ENCODE data around the gene GRIN1.
A peak's percentile ranks its signal among the peaks of the same experiment; 100 is the strongest.

GRIN1 gene

DNA sequence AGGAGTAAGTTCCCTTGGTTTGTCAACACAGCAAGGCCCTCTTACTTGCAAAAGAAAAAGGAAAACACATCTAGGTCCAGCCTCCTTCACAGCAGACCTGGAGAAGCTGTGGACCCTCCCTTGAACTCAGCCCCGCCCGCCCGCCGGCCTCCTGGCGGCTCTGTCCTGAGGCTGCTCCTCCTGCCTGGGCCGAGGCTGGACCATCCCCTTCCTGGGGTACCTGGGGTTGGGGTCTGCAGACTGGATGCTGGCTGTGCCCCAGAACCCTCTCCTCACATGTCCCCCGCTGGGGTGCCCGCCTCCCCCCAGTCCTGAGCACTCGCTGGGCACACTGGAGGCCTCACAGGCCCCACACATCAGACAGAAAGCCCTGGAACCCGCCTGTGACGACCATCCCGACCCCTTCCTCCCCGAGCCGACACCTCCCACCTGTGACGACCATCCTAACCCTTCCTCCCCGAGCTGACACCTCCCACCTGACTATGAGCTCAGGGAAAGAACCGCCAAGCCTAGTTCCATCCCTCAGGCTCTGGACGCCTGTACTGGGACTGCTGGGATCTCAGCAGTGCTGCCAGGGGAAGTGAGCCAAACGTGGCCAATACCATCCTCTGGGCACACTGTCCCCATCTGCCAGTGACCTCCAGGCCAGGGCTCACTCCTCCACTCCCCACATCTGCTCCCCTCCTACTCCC lies 40.1 kb downstream of the GRIN1 start:
- DNase-seq (ENCODE audit: low read depth): no peak

DNA sequence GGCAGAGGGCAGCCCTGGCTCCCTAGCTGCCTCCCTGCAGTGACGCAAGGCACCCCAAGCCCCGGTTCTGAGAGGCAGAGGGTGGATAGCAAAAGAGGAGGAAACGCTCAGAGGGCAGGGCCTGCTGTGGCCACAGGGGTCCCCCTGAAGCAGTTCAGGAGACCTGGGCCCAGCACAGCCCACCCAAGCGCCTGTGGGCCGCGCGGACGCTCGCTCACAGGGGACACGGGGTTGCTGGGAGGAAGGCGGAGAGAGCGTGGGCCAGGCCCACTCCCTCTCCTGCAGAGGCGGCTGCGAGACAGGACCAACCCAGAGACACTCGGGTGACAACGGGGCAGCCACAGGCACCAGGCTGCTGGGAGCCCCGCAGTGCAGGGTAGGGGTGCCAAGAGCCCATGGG lies 40.8 kb downstream of the GRIN1 start:
- DNase-seq (ENCODE audit: low read depth): no peak

DNA sequence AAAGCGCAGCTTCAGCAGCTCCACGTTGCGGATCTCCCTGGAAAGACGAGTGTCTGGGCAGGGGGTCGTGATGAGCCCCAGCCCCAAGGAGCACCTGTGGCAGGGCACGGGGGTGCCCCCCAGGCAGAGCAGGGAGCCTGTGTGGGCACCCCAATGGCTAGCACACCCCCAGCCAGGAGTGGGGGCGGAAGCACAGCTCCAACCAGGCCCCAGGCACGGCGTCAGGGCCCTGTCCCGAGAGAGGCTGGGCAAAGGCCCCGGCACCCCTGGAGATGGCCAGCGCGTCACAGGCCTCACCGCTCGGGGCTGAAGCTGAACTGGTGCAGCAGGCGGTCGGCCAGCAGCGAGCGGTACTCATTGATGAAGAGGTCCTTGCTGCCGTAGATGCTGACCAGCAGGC lies 41.5 kb downstream of the GRIN1 start:
- DNase-seq (ENCODE audit: low read depth): no peak

DNA sequence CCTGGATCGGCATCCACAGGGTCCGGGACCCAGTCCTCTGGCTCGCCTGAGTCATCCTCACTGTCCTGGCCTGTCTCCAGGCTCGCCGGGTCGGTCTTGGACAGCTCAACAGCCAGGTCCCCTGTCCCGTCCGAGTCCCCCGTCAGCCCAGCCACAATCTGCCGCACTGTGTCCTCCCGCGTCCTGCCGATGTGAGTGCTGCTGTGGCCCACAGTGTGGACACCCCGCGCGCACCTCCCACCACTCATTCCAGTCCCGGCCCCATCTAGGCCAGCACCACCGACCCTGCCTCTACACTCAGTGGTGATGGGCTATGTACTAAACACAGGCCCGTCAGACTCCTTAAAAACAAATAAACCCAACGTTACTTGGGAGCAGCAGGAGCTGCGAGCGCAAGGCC lies 42.7 kb downstream of the GRIN1 start:
- no peak for DNase-seq (ENCODE audit: low read depth)

DNA sequence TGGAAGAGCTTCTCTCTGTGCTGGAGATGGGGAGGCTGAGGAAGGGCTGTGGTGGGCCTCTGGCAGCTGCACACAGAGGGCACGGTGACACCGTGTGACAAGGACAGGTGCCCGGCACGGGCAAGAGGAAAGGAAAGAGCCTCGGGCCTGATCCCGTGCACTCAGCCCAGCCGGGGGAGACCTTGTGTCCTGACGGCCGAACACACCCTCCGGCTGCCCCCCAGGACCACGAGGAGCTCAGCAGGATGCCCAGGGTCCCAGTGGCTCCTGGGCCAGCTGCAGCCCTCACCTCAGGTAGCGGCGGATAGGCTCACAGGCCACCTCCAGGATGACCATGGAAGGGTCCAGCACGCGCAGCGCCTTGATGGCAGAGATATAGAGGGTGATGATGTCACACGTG lies 43.9 kb downstream of the GRIN1 start:
- DNase-seq (ENCODE audit: low read depth): no peak

DNA sequence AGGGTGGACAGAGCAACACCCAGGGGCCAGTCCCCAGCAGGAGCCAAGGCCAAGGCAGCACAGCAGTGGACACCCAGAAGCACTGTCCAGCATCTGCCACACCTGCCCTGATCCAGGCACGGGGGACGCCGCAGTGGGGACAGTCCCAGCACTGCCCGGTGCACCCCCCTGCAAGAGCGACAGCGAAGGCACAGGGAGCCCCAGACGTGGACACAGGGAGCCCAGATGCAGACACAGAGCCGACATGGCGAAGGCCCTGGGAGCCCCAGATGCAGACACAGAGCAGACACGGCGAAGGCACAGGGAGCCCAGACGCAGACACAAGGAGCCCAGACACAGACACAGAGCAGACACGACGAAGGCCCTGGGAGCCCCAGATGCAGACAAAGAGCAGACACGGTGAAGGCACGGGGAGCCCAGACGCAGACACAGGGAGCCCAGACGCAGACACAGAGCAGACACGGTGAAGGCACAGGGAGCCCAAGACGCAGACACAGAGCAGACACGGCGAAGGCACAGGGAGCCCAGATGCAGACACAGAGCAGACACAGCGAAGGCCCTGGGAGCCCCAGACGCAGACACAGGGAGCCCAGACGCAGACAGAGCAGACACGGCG lies 45.1 kb downstream of the GRIN1 start:
- no peak for DNase-seq (ENCODE audit: low read depth)

DNA sequence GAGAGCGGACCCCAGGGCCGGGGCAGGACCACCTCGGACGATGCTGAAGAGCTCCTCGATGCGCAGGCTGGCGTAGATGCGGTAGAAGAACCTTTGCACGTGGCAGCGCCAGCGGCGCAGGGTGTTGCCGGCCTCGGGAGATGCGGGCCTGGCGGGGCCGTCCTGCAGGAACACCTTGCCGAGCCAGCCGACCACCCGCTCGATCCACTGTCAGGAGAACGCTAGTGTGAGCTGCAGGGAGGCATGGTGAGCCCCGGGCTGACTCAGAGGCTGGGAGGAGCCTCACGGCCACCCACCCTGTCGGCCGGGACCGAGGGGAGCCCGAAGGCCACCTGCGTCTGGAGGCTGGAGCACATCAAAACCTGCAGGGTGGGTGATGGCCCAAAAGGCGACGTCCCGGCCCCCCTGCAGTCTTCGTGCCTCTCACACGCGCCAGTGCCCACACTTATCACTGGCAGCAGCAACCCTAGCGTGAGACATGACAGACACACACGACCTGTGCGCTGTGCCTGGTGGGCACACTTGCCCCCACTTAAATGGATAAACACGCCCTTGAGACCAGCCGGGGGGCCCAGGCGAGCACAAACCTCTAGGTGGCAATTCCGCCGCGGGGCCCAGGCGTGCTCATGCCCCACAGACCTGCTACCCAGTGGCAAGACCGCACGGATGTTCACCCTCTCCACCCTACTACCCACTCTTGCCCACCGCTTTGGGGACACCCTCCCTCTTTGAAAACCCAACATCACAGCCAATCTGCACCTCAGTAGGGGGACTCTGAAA lies 46.1 kb downstream of the GRIN1 start:
- no peak for DNase-seq (ENCODE audit: low read depth)

- no peak for DNase-seq (ENCODE audit: low read depth)
Measured at GRCh38 chr9:137185921-137186320, 47.0 kb downstream of the GRIN1 start.

DNA sequence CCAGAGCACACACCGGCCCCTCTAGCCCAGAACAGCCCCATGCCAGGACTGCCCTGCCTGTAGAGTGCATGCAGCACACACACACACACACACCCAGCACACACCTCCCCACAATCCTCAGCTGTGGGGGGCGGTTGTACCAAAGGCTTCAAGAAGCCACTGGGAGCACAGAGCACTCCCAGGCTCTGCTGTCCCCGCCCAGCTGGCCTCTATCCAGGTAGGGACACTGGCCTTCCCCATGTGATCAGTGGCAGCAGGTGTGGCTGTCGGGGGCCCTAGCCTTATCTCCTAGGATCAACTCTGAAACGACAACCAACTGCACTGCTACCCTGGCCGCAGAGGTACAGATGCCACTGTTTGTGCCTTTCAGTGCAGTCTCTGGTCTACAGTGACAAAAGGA lies 47.4 kb downstream of the GRIN1 start:
- no peak for DNase-seq (ENCODE audit: low read depth)

GRCh38 chr9:137187386-137187785 lies 48.4 kb downstream of the GRIN1 start:
- DNase-seq (ENCODE audit: low read depth): no peak

DNA sequence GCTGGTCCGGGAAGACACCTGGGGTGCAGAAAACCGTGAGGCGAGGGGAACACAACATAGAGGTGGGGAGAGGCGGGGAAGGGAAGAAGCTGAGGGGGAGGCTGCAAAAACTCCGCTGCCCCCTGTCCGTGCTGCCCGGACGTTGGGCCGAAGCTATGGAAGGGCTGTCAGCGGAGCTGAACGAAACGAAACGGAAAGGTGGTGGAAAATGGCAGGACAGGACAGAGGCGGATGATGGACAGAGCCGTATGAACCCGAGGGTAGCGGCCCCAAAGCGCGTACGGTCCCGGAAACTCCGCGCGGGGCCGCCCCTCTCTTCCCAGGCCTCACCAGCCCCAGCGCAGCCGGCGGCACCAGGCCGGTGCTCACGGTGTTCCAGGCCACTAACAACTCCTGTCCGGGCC lies 49.1 kb downstream of the GRIN1 start:
- no peak for DNase-seq (ENCODE audit: low read depth)

DNA sequence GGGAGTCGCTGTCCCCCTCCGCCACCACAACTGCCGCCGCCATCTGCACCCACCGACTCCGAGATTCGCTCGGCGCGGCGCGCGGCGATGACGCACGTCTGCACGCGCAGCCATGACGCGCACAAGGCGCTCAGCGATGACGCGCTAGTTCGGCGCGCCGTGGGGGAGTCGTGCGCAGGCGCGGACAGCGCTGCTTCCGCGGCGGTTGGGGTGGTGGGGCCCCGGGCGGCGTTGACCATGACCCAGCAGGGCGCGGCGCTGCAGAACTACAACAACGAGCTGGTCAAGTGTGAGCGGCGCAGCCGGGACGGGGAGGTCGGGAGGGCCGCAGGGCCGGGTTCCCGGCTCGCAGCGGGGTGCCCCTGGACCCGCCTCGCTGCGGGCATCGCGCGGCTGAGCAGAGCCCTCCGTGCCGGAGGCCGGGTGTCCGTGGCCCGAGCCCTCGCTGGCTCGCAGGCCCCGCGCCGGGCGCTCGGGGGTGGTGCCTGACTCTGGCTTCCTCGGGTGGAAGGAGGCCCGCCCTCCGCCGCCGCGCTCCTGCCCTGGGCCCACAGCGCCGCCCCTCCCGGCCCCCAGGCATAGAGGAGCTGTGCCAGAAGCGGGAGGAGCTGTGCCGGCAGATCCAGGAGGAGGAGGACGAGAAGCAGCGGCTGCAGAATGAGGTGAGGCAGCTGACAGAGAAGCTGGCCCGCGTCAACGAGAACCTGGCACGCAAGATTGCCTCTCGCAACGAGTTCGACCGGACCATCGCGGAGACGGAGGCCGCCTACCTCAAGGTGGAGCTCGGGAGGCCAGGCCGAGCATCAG lies 49.7 kb downstream of the GRIN1 start, which contains the start of the genes ANAPC2 and SSNA1:
ANAPC2 (minus strand) TSS at position 71 of the 807 bp plus-strand sequence; CDS start at position 43, 28 bp downstream.
SSNA1 (plus strand) TSS at position 187 of the 807 bp plus-strand sequence; CDS start at position 238, 51 bp downstream.
- peak; percentile 88 for DNase-seq (ENCODE audit: low read depth)

DNA sequence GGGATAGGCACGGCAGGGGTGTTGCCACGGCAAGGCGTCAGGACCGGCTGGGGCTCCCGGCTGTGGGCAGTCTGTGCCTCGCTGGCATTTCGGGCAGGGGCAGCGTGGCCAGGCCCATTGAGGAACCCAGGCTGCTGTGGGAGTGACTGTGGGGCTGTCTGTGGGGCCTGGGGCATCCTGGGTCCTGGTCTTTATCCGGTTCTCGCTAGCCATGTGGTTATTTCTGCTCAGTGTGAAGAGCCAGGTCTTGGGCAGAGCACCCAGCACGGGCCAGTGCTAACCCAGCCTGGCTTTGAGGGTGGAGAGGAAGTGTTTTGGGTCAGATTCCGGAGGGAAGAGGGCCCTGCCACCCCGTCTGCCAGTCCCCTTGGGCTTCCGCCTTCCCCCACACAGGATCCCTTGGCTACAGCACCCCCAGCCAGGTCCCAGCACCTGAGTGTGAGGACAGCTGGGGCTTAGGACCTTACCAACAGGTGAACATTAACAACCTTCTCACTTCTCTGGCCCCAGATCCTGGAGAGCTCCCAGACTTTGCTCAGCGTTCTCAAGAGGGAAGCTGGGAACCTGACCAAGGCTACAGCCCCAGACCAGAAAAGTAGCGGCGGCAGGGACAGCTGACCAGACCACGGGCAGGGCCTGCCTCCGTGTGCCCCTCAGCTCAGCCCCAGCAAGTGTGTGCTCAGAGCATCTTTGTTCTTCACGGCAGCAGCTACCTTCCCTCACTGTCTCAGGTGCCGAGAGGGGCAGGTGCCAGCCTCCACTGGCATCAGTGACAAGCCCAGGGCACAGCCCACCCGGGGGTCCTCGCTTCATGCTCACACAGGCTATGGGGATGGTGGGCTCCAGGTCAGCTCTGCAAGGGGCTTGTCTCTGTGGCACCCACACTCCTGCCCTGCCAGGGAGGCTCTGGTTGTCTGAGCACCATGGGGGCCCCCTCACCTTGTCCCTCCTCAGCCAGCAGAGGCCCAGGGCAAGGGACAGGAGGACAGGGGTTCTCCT lies 50.6 kb downstream of the GRIN1 start:
- DNase-seq (ENCODE audit: low read depth): no peak

GRCh38 chr9:137190315-137190856 lies 51.4 kb downstream of the GRIN1 start:
- no peak for DNase-seq (ENCODE audit: low read depth)

DNA sequence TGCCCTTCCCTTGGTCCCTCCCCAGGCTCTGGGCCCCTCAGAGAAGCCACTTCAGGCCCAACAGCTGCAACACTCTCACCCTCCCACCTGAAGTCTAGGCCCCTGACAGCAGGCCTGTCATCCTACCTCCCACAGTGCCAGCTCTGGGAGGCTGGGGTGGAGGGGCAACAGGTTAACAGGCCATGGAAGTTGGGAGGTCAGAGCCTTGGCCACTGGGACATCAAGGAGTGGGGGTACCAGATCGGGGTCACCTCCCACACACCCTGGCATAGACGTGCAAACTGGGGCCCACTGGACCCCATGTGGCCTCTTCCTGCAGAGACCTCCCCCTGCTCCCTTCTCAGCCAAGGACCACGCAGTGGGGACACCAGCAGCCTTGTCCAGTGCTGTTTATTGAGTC lies 52.3 kb downstream of the GRIN1 start:
- DNase-seq (ENCODE audit: low read depth): no peak

- DNase-seq (ENCODE audit: low read depth): no peak
Measured at GRCh38 chr9:137191691-137192447, 52.9 kb downstream of the GRIN1 start.

GRCh38 chr9:137192448-137192780 lies 53.5 kb downstream of the GRIN1 start:
- no peak for DNase-seq (ENCODE audit: low read depth)

- no peak for DNase-seq (ENCODE audit: low read depth)
Measured at GRCh38 chr9:137192859-137193258, 53.9 kb downstream of the GRIN1 start.

DNA sequence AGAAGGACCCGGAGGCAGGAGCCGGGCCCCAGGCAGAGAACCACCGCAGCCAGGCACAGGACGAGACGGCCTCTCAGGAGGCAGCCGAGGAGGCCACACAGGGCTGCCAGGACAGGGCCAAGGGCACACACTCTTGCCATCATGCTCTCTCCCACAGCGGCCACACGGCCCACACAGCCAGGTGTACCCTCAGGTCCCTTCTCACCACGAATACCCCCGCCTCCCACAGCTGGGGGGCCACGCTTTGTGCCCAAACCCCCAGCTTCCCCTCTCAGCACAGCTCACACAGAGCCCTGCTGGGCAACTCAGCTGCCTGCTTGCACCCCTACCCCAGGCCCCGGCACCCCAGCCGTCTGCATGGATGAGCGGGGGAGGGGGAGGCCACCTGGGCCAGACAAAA lies 54.8 kb downstream of the GRIN1 start:
- DNase-seq (ENCODE audit: low read depth): no peak

GRCh38 chr9:137194388-137194787 lies 55.4 kb downstream of the GRIN1 start:
- DNase-seq (ENCODE audit: low read depth): peak; percentile 68

Data from amniotic epithelial cell (primary cell).